HG03571 (cell line): Measurements from ENCODE around the gene PREB.
"Not testable (repeated sequence)": the region's sequence is repeated elsewhere in the genome, so short reads cannot be mapped to it uniquely, and the experiment has no call there.

Experiments
- ATAC-seq: cut with Tn5 transposase; IDR thresholded peaks from one replicate; pipeline ENCODE4 v1.9.1; 2021; ENCODE audit not compliant: unreplicated experiment

PREB gene

DNA sequence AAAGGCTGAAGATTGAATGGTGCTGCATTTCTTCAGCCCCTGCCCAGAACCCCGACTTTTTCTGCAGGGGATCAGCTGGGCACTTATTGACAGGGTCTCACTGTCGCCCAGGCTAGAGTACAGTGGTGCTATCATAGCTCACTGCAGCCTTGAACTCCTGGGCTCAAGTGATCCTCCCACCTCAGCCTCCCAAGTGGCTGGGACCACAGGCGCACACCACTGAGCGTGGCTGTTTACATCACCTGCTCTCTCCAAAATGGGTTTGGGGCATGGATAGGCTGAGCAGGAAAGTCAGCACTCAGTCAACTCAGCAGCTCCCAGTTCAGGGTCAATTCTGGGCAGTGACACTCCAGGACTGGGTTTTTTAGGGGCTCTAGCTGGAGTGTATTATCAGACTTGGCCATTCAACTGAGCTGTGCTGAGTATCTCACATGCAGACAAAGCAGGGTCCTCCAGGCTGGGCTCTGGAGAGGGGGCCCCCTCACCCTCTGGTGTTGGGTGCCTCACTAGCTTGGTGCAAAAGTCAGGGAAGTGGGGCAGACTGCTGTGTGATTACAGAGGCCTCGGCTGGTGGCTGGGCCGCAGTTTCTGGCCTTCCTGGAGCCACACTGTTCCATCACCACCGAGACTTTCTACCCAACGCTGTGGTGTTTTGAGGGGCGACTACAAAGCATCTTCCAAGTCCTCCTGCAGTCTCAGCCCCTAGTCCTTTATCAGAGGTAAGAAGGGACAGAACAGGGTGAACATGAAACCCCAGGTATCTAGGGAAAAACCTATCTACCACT, 6.4 kb downstream of the PREB start:
- no peak for ATAC-seq

DNA sequence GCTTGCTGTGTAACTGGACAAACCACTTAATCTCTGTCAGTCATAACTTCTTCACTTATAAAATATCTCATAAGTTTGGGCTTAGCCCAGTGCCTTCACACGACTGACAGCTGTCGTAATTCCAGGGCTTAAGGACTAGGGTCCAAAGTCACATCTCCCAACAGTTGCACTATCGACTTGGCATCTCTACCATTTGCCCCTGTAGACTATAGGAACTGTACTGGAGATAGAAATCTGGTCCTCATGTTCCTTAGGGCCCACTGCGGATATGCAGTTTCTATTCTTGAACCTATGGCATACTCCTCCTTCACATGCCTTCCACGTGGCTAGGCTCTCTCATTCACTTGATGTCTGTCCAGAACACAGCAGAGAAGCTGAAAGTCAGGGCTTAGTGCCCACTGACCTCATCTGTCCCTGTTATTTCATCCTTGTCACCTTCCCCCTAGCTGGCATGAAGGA, 8.2 kb downstream of the PREB start:
- ATAC-seq, result no peak

DNA sequence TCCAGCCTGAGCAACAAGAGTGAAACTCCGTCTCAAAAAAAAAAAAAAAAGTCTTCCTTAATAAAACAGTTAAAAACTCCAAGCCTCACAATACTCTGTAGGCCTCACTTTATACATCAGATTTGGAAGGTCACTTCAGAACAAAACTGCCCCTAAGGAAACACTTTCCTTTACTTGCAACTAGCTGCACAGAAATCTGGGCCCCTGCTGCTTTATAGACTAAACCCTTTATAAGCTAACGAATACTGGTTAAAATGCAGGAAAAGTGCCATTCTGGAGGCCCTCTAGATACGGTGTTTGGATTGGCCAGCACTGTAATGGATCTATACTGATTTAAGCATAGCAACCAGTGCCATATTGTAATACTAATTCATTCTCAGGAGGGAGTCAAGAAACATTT, 9.3 kb downstream of the PREB start:
- no peak for ATAC-seq

DNA sequence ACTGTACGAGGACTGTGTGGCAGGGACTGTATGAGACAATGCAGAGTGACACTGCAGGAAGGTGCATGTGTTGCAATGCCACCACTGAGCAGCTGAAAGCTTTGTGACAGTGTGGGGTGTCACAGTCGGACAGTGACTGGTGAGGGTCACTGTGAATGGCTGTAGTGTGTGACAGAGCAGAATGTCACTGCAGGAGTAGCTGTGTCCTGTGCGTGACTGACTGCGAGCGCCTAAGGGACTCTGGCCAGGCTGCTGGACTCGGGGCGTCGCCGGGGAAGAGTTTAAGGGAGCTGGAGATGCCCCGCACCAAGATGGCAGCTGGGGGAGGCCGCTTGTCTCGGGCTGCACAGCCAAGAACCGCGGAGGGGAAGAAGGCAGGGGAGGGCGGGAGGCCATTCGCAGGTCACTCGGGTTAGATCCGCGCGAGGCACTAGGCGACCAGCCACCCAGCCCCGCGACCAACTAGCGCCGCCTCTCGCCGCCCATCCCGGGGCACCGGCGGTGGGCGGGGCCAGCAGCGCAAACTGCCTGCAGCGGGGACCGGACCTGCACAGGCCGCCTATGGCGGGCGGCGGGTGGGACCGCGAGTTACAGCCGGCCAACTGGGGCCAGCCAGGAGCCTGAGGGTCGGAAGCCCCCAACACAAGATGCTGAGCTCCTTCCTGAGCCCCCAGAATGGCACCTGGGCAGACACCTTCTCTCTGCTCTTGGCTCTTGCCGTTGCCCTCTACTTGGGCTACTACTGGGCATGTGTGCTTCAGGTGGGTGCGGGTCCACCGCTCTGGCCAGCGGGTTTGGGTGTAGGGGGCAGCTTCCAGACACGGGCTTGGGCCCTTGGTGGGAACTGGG, 10.9 kb downstream of the PREB start, which contains the start of gene ABHD1:
Gene ABHD1 (plus strand): TSS at position 514 of the 849 bp plus-strand sequence. CDS start 134 bp downstream, at position 648.
- ATAC-seq, result no peak

DNA sequence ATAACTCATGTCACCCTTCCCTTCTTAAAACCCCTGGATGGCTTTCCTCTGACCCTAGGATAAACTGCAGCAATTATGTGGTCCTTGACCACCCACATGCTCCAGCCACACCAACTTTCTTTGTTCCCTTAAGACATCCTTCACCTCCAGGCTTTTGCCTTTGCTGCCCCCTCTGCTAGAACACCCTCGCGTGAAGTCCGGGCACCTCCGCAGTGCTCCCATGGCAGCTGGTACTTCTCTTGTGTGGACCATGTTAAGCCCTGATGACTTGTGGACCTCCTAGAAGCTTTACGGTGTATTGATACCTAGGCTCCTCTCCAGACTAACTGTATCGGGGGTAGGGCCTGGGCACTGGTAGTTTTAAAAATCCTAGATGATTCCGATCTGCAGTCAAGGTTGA, 11.6 kb downstream of the PREB start:
- no peak for ATAC-seq

DNA sequence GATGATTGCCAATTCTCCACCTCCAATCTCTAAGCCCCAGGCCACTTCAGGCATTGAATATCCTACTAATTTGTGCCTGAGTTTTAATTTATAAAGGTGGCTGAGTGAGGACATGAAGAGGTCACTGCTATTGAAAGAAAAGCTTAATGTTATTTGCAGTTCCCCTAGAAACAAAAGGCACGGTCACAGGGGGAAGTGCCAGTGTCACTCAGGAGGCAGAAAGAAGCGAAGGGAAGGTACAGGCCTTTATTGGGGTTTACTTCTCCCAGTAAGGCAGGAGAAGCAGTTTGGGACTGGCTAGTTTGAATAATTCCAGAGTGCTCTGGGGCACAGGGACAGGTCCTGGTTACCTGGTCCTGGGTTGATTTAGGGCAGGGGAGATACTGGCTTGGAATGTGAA, 12.5 kb downstream of the PREB start:
- no peak for ATAC-seq

DNA sequence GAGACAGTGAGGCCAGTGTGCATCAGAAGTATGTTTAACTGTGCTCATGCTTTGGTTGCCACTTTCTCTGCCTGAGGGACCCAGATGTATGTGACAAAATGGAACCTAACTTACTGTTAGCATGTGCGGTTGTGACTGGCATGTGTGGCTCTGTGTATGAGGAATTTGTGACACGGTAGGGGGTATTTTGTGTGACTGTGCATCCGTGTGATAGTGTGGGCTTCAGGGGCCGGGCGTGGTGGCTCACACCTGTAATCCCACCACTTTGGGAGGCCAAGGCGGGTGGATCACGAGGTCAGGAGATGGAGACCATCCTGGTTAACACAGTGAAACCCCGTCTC, 15.1 kb downstream of the PREB start:
- ATAC-seq, result not testable (repeated sequence)

DNA sequence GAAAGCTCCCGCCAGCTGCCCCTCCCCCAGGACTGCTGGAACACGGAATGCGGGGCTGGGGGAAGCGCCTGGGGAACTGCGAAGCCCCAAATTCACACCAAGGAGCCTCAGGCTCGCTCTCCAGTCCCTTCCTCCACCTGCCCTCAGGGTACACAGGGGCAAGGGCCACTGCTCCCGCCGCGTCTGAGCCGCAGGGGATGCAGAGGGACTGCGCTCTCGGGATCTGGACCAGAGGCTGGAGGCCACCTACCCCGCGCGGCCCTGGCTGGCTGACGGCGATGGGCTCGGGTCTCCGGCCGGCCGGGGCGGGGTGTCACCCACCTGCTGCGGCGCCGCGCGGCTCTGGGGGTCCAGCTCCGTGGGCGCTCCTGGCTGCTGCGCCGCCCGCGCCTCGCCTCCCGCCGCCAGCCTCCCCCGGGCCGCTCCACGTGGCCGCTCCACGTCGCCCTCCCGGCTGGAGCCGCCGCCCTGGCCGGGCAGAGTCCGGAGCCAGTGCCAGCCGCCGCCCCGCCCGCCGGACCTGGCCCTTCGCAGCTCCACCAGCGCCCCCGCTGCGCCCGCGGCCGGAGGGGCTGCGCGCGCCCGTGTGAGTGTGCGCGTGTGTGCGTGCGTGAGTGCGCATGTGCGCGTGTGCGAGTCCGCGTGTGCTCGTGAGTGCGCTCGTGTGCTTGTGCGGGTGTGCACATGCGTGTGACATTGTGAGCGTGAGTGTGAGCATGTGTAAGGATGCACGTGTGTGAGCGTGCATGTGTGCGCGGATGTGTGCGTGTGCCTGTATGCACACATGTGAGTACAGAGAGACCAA, 15.7 kb downstream of the PREB start, which contains the start of gene CGREF1:
Gene CGREF1 (minus strand): TSS at position 604 of the 805 bp plus-strand sequence. CDS start 14,762 bp downstream, outside the sequence.
- no peak for ATAC-seq

DNA sequence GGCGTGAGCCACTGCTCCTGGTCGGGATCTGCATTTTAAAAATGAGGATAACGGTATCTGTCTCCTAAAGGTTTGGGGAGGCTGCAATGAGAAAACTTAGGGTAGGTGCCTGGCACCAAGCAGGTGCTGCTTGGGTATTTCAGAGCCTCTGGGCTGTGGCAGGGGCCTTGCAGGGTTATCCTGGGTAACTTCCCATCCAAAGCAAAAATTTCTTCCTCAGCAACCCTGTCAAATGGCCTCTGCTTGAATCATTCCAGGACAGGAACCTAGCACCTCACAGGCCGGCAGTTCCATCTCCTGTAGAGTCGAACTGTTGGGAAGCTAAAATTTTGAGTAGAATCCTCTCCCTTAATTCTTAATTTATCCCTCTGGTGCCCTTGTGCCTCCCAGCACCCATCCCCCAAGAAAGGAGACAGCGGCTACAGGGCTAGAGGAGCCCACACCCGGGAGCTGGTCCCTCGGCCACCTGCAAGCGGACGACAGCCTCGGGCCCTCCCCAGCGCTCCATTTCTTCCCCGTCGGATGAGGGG, 16.4 kb downstream of the PREB start:
- ATAC-seq, result no peak

DNA sequence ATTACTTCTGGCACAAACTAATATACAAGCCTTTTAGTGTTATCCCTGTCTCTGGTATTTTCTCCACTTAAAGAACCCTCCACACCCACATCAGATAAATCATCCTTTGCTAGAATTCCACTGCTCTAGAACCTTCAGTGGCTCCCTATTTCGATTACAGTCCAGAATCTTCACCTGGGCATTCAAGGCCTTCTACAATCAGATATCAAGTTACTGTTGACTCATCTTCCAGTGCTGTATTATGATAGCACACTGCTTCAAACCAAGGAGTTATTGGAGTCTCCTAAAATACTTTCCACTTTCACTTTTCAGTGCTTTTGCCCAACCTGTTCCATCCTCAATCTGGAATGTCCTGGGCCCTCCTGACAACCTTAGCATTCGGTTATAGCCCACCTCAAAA, 18.9 kb downstream of the PREB start:
- no peak for ATAC-seq

DNA sequence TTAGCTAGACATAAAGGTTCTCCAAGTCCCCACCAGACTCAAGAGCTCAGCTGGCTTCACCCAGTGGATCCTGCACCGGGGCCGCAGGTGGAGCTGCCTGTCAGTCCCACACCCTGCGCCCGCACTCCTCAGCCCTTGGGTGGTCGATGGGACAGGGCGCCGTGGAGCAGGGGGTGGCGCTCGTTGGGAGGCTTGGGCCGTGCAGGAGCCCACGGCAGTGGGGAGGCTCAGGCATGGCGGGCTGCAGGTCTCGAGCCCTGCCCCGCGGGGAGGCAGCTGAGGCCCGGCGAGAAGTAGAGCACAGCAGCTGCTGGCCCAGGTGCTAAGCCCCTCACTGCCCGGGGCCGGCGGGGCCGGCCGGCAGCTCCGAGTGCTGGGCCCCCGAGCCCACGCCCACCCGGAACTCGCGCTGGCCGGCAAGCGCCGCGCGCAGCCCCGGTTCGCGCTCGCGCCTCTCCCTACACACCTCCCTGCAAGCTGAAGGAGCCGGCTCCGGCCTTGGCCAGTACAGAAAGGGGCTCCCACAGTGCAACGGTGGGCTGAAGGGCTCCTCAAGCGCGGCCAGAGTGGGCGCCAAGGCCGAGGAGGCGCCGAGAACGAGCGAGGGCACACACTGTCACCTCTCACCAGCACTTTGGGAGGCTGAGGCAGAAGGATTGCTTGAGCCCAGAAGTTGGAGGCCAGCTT, 22.9 kb downstream of the PREB start:
- not testable (repeated sequence) for ATAC-seq

DNA sequence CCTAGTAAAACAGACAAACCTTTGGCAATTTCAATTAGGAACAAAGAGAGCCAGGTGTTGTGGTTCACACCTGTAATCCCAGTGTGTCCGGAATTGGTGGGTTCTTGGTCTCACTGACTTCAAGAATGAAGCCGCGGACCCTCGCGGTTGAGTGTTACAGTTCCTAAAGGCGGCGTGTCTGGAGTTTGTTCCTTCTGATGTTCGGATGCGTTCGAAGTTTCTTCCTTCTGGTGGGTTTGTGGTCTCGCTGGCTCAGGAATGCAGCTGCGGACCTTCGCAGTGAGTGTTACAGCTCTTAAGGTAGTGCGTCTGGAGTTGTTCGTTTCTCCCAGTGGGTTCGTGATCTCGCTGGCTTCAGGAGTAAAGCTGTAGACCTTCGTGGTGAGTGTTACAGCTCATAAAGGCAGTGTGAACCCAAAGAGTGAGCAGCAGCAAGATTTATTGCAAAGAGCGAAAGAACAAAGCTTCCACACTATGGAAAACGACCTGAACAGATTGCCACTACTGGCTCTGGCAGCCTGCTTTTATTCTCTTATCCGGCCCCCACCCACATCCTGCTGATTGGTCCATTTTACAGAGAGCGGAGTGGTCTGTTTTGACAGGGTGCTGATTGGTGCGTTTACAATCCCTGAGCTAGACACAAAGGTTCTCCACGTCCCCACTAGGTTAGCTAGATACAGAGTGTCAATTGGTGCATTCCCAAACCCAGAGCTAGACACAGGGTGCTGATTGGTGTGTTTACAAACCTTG, 23.7 kb downstream of the PREB start:
- ATAC-seq, result not testable (repeated sequence)

DNA sequence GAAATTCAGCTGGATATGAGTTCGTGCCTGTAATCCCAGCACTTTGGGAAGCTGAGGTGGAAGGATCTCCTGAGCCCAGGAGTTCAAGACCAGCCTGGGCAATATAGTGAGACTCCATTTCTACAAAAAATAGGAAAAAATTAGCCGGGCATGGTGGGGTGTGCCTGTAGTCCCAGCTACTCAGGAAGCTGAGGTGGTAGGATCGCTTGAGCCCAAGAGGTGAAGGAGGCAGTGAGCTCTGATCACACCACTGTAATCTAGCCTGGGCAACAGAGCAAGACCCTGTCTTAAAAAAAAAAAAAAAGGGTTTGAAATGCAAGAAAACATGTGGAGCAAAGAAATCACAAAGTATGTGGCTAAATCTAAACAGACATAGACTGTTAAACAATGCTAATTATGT, 25.4 kb downstream of the PREB start:
- no peak for ATAC-seq

DNA sequence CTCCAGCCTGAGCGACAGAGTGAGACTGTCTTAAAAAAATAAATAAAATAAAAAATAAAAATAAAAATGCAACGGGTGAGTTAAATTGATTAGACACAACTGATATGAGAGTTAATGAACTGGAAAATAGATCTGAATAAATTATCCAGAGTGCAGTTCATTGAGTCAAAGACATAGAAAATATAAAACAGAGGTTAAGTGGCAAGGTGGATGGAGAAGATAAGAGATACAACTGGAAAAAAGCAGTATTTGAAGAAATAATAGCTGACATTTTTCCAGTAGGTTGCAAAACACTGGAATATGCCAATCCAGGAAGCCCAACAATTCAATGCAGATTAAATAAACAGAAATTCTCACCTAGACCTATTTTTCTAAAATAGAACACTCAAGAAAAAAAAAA, 26.2 kb downstream of the PREB start:
- ATAC-seq, result no peak

DNA sequence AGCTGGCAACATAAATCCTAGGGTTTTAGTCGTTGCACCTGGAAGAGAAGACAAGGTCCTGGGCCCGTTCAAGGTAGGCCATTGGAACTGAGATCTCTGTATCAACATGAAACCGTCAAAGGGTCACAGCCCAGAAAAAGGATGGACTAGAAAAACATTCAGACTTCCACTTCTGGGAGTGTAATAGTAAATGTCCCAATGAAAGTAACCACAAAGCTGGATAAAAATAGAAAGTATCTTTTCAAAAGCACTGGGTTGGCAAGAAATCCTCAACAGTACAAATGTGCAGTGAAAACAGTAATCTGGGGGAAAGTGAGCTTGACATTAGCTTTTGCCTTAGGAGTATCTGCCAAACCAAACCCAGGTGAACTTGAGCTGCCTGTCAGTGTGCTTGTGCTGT, 28.5 kb downstream of the PREB start:
- ATAC-seq, result no peak

DNA sequence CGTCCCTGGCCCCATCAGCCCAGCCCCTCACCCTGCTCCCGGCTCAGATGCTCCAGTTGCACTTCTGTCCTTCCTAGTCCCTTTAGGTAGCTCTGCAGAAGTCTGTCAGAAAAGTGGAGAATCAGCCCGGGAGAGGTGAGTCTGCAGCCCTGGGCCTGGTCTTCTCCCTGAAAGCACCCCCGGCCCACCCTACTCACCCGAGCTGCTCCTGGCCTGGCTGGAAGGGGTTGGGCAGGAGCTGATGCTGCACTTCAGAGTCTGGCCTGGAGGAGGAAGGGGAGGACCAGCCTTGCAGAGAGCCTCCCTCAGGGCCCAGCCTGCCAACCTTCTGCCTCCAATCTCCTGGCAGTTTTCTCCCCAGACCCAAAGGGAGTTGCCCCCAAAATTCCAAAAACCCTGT, 32.1 kb downstream of the PREB start:
- no peak for ATAC-seq

DNA sequence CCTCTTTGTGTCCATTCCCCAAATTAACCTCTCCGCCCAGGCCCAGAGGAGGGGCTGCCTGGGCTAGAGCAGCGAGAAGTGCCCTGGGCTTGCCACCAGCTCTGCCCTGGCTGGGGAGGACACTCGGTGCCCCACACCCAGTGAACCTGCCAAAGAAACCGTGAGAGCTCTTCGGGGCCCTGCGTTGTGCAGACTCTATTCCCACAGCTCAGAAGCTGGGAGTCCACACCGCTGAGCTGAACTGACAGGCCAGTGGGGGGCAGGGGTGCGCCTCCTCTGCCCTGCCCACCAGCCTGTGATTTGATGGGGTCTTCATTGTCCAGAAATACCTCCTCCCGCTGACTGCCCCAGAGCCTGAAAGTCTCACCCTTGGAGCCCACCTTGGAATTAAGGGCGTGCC, 34.4 kb downstream of the PREB start:
- ATAC-seq, result no peak

DNA sequence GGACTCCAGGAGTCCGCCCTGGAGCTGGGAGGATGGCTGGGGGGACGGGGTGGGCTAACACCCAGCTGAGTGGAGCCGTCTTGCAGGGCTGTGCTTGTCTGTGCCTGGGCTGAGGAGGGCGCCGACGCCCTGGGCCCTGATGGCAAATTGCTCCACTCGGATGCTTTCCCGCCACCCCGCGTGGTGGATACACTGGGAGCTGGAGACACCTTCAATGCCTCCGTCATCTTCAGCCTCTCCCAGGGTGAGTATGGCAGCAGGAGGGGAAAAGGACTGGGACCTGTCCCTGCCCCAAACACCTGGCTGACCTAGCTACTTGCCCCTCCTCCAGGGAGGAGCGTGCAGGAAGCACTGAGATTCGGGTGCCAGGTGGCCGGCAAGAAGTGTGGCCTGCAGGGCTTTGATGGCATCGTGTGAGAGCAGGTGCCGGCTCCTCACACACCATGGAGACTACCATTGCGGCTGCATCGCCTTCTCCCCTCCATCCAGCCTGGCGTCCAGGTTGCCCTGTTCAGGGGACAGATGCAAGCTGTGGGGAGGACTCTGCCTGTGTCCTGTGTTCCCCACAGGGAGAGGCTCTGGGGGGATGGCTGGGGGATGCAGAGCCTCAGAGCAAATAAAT, 35.0 kb downstream of the PREB start:
- ATAC-seq, result no peak

DNA sequence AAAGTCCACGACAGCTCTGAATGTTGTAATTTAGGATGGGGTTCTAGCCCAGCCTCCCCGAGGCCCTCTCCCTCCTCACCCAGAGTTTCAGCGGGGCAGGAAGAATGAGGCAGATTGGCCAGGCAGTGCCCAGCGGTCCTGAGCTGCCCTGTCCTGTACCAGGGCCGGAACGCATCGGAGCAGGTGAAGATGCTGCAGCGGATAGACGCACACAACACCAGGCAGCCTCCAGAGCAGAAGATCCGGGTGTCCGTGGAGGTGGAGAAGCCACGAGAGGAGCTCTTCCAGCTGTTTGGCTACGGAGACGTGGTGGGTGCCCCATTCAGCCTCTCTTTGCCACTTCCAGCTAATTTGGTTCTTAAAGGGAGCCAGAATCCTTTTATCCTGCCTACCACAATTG, 37.1 kb downstream of the PREB start:
- ATAC-seq, result no peak
